GM18870 (cell line): Measurements from ENCODE around the gene LPAR3.
A peak's percentile ranks its signal among the peaks of the same experiment; 100 is the strongest.
"Not testable (repeated sequence)": the region's sequence is repeated elsewhere in the genome, so short reads cannot be mapped to it uniquely, and the experiment has no call there.

ENCODE experiments used
- ATAC-seq: cut with Tn5 transposase; IDR thresholded peaks from one replicate; pipeline ENCODE4 v1.9.1; 2021; ENCODE audit warnings: moderate library complexity; ENCODE audit not compliant: unreplicated experiment

LPAR3 gene

DNA sequence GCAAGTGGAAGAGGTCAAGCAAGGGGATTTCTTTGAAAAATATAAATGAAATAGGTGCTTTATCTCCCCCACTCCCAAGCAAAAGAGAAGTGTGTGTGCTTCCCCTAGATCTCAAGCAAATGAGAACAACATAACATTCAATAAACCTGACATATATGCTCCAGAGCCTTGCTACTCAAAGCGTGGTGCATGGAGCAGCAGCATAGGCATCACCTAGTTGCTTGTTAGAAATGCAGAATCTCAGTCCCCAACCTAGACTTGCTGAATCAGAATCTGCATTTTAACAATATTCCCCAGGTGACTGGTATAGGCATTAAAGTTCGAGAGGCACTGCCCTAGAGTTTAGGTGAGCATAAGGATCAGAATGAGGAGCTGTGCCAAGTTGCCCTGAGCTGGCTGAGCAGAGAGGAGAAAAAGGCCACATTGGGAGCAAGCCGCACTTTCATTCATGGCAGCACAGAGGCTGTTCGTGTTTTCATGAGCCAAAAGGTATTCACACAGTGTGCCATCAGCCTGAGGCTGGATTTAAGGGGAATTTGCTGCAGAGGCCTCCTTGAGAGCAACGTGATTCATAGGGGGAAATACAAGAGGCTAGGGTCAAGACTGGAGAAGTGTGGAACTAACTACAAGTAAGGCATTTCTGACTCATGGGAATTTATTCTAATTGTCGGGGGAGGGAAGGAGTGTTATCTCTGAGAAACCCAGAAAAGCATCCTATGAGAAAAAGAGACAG lies 14.3 kb upstream of the LPAR3 start:
- no peak for ATAC-seq

DNA sequence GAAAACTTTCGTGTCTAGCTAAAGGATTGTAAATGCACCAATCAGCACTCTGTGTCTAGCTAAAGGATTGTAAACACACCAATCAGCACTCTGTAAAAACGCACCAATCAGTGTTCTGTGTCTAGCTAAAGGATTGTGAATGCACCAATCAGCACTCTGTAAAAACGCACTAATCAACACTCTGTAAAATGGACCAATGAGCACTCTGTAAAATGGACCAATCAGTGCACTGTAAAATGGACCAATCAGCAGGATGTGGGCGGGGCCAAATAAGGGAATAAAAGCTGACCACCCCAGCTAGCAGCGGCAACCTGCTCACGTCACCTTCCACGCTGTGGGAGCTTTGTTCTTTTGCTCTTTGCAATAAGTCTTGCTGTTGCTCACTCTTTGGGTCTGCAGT lies 9.7 kb upstream of the LPAR3 start:
- not testable (repeated sequence) for ATAC-seq

DNA sequence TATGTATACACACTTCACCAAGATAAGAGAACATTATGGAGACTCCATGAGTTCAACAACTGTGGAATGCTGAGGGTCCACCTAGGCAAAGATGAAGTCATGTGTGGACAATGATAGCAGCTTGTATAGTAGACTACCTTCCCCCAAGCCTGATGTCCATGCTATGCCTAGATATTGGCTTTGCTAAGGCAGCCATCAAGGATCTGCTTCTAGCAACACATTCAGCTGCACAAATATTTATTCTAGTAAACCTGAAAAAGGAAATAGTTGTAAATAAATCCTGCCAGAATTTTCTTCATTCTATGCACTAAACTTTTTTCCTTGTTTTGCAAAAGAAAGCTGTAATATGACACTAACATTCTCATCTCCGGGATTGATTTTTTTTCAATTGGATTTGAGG lies 7.0 kb upstream of the LPAR3 start:
- no peak for ATAC-seq

- ATAC-seq, result no peak
These were observed 3.3 kb upstream of the LPAR3 start for GRCh38 chr1:84896279-84896678.

GRCh38 chr1:84890566-84890965 lies 2.4 kb downstream of the LPAR3 start:
- no peak for ATAC-seq

DNA sequence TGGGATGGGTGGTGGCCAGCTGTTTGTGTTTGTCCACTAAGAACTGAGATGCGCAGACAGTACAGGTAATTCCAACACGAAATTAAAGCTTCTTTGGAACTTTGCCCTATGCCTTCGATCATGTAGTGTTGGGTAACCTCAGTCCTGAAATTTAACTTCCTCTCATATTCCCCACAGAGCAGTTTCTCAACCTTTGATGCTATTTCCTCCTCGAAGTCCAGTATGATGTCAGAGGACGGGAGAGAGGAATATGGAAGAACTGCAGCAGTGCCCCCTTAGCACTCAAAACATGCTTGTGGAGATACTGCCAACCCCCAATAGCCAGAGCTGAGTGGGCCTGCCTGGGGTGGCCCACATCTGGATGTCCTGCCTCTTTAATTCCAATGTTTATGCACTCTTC lies 3.6 kb downstream of the LPAR3 start:
- ATAC-seq, result no peak

DNA sequence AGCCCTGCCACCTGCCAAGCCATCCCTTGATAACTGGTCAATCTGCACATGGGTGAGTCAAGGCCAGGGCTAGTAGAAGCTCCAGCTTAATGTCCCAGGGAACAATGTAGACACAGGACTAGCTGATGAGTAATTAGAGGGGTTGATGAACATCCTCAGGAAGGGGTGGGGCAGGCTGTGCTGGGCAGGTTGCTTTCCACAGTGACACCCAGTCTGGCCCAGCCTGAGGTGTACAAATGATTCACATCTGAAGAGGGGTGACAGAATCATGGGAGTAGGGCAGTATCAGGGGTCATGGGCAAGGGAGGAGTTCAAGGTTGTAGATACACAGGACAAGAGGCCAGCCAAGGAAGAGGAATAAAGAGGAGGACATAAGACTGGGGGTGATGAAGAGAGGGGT lies 4.3 kb downstream of the LPAR3 start:
- ATAC-seq, result no peak

GRCh38 chr1:84887261-84887934 lies 5.6 kb downstream of the LPAR3 start:
- no peak for ATAC-seq

GRCh38 chr1:84885469-84885868 lies 7.5 kb downstream of the LPAR3 start:
- ATAC-seq, result no peak

- no peak for ATAC-seq
These were observed 8.2 kb downstream of the LPAR3 start for GRCh38 chr1:84884671-84885389.

GRCh38 chr1:84883286-84883685 lies 9.7 kb downstream of the LPAR3 start:
- no peak for ATAC-seq

DNA sequence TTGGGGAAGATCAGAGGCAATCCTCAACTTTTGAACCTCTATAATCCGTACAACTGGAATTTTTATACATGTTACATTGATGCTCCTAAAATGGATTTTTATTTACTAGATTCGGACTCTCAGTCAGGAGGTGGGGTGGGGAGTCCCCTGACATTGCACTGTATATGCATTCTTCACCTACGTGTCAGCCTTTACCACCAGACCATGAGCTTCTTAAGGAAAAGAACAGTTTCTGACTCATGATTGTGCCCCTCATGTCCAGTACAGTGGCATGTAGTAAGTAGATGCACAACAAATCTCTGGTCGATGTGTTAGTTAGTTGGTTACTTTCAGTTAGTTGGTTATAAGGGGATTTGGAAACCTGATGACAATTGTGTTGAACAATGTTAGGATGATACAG lies 15.4 kb downstream of the LPAR3 start:
- no peak for ATAC-seq

DNA sequence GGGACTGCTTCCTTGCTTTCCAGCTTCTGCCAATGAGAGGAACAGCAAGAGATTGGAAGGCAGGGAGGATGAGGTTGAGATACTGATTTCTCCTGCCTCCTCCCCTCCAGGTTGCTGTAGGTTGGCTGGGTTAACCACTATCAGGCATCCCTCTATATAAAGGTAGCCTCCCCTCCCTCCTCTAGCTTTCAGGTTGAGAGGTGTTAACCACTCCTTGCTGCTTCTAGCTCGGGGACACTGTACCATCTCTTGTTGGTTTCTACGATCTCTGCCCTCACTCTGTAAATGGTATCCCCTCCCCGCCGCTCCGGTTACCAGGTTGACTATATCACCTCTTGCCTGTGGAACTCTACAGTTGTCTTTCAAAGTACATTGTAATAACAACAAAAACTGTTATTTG lies 16.7 kb downstream of the LPAR3 start:
- no peak for ATAC-seq

GRCh38 chr1:84873366-84873765 lies 19.6 kb downstream of the LPAR3 start:
- no peak for ATAC-seq

DNA sequence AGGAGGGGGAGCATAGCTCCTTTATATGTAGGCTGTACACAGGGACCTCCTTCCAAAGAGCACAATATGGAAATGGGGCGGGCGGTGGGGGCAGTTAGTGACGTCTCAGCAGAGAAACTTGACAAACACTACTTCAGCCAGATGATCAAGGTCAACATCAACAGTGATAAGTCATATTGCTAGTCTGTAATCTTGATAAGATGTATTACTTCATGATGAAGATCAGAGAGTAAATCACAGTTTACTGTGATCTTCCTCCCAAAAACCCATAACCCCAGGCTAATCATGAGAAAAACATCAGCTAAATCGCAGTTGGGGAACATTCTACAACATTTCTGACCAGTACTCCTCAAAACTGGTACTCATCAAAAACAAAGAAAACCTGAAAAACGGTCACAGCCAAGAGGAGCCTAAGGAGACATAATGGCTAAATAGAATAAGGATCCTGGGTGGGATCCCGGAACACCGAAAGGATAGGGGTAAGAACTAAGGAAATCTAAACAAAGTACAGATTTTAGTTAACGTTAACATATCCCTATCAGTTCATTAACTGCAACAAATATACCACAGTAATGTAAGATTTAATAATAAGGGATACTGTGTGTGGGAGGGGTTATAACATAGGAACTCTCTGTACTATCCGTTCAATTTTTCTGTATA lies 20.2 kb downstream of the LPAR3 start:
- ATAC-seq, result no peak

GRCh38 chr1:84871181-84871580 lies 21.8 kb downstream of the LPAR3 start:
- no peak for ATAC-seq

GRCh38 chr1:84870591-84870990 lies 22.4 kb downstream of the LPAR3 start:
- no peak for ATAC-seq

- ATAC-seq, result no peak
These were observed 23.3 kb downstream of the LPAR3 start for GRCh38 chr1:84869720-84870119.

DNA sequence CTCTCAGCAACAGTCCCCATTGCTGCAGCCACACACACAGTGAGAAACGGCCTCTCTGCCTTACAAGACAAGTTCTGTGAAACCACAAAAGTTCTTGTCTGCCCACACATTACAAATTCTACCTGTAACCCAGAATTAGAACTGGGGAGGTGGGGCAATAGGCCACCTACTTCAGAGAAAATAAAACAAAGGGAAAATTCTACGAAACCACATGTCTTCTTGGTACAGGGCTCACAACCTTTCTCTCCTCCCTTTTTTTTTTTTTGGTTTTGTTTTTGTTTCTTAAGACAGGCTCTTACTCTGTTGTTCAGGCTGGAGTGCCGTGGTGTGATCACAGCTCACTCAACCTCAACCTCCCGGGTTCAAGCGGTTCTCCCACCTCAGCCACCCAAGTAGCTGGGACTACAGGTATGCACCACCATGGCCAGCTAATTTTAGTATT lies 30.2 kb downstream of the LPAR3 start:
- peak; percentile 99 for ATAC-seq

GRCh38 chr1:84861988-84862644 lies 30.9 kb downstream of the LPAR3 start:
- ATAC-seq, result no peak

DNA sequence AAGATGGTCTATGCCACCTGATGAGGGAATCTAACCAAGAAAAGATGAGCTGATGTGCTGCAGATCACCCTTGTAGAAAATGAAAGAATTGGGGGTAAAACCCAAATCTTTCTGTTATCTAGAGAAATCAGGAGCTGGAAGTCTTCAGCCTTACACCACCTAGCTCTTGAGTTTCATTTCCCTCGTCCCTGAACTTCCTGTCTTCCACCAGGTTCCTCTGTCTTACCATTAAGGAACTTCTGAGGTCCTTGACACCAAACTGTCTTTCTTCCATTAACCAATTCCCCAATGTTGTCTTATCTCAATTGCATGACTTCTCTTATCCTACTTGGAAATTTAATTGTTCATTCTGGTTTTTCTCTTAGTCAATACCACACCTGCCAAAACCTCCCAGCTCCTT lies 31.5 kb downstream of the LPAR3 start:
- ATAC-seq, result no peak
